Esophagus muscularis mucosa (tissue), 4 donors: ENCODE results near the gene CAPRIN1.

Experiments used
- CTCF ChIP-seq, 3 experiments: fragments of 200-600 bp in 2 of 3; fragments of 450-650 bp in 1 of 3; sonication (generic) in 2 of 3; IDR thresholded peaks; one replicate each; pipeline ENCODE4 v1.5.1; 2017 to 2019; ENCODE audit warnings: antibody characterized with exemption in 3 of 3, mild to moderate bottlenecking in 2 of 3, moderate library complexity in 1 of 3
- EP300 ChIP-seq: sonication (generic); formaldehyde crosslinking; IDR thresholded peaks from one replicate; pipeline ENCODE4 v1.6.1; 2017; ENCODE audit warnings: antibody characterized with exemption
- POLR2A ChIP-seq: fragments of 450-650 bp; IDR thresholded peaks from one replicate; pipeline ENCODE4 v1.6.1; 2017; ENCODE audit warnings: antibody characterized with exemption, moderate library complexity, mild to moderate bottlenecking, low read depth
- POLR2AphosphoS5 ChIP-seq, 2 donors: sonication (generic); formaldehyde crosslinking; IDR thresholded peaks; one replicate each; pipeline ENCODE4 v1.6.1; 2017; ENCODE audit warnings: antibody characterized with exemption in 2 of 2

GRCh38 chr11:34067383-34068065, 16.0 kb downstream of the CAPRIN1 start:
- TF ChIP-seq POLR2AphosphoS5 (IDR thresholded peaks at IDR 0.05) = no peak
- no peak for TF ChIP-seq CTCF (IDR thresholded peaks at IDR 0.05)
- no peak for TF ChIP-seq POLR2A
- TF ChIP-seq EP300 = no peak
